GM23338 (cell line): ENCODE results near the gene PPP2R3B. TPM values are rescaled to one million over a fixed set of nuclear protein-coding genes. Genes with fewer than 3 reads are reported as not detected.

Experiments
- ATAC-seq: fragments of 200-7000 bp; cut with Tn5 transposase; 3 replicates; pipeline ENCODE4 v1.9.1; 2020
- DNase-seq: peaks from one replicate; pipeline ENCODE4 v3.0.0-alpha.2; 2015; ENCODE audit warnings: low spot score
- H2AFZ ChIP-seq: fragments of 200-600 bp; sonication (generic); 2 replicates; pipeline ENCODE4 v1.8.0; 2016; ENCODE audit warnings: antibody characterized with exemption, mild to moderate bottlenecking, moderate library complexity
- H3F3A ChIP-seq: fragments of 200-600 bp; sonication (generic); replicated peaks from 2 replicates; pipeline ENCODE4 v1.8.0; 2017; ENCODE audit warnings: antibody characterized with exemption, mixed run types, low read depth
- H3K27ac ChIP-seq: fragments of 200-600 bp; sonication (generic); 2 replicates; pipeline ENCODE4 v1.6.1; 2016; ENCODE audit warnings: low read depth
- H3K27me3 ChIP-seq: fragments of 200-600 bp; sonication (generic); 2 replicates; pipeline ENCODE4 v1.8.0; 2016; ENCODE audit warnings: mild to moderate bottlenecking, mixed run types, moderate library complexity; ENCODE audit not compliant: insufficient read depth
- H3K36me3 ChIP-seq: fragments of 200-600 bp; sonication (generic); 2 replicates; pipeline ENCODE4 v1.8.0; 2016; ENCODE audit warnings: mild to moderate bottlenecking; ENCODE audit not compliant: insufficient read depth
- H3K4me1 ChIP-seq: fragments of 200-600 bp; sonication (generic); 2 replicates; pipeline ENCODE4 v1.8.0; 2016; ENCODE audit warnings: mild to moderate bottlenecking, moderate library complexity; ENCODE audit not compliant: insufficient read depth
- H3K4me2 ChIP-seq: fragments of 200-600 bp; sonication (generic); 2 replicates; pipeline ENCODE4 v1.7.1; 2017; ENCODE audit warnings: mixed run types
- H3K4me3 ChIP-seq: fragments of 200-600 bp; sonication (generic); 2 replicates; pipeline ENCODE4 v1.6.1; 2016; ENCODE audit warnings: mixed run types
- H3K79me2 ChIP-seq: fragments of 200-600 bp; sonication (generic); replicated peaks from 2 replicates; pipeline ENCODE4 v1.8.0; 2017; ENCODE audit warnings: mild to moderate bottlenecking; ENCODE audit not compliant: insufficient read depth
- H3K9me2 ChIP-seq: fragments of 200-600 bp; sonication (generic); 2 replicates; pipeline ENCODE4 v1.8.0; 2017; ENCODE audit not compliant: insufficient read depth
- H4K20me1 ChIP-seq: fragments of 200-600 bp; sonication (generic); replicated peaks from 2 replicates; pipeline ENCODE4 v1.8.0; 2017; ENCODE audit warnings: mild to moderate bottlenecking; ENCODE audit not compliant: insufficient read depth
- H3K27ac Mint-ChIP-seq: 2 replicates; pipeline ENCODE4 v1.8.0; 2020; ENCODE audit warnings: inconsistent platforms, mild to moderate bottlenecking, moderate library complexity, mixed read lengths
- H3K27me3 Mint-ChIP-seq: 3 replicates; pipeline ENCODE4 v1.8.0; 2022; ENCODE audit warnings: low read depth, mild to moderate bottlenecking, moderate library complexity, mixed read lengths, inconsistent platforms; ENCODE audit not compliant: insufficient read depth, poor library complexity
- H3K36me3 Mint-ChIP-seq: 3 replicates; pipeline ENCODE4 v1.8.0; 2021; ENCODE audit warnings: low read depth, mild to moderate bottlenecking, inconsistent platforms, moderate library complexity, mixed read lengths
- H3K4me1 Mint-ChIP-seq: 3 replicates; pipeline ENCODE4 v1.8.0; 2020; ENCODE audit warnings: mild to moderate bottlenecking, inconsistent platforms, mixed read lengths
- H3K4me3 Mint-ChIP-seq: 3 replicates; pipeline ENCODE4 v1.8.0; 2021; ENCODE audit warnings: moderate library complexity, mild to moderate bottlenecking, inconsistent platforms, mixed read lengths
- H3K9me3 Mint-ChIP-seq: 3 replicates; pipeline ENCODE4 v1.8.0; 2020; ENCODE audit warnings: moderate library complexity, mild to moderate bottlenecking, inconsistent platforms, mixed read lengths
- CREB1 ChIP-seq: fragments of 250-450 bp; sonication (Bioruptor Pico); IDR thresholded peaks from 2 replicates; pipeline ENCODE4 v1.5.0; 2020; ENCODE audit warnings: low read depth, mild to moderate bottlenecking, moderate library complexity
- CTCF ChIP-seq, 2 experiments: fragments of 200-600 bp in 1 of 2; sonication (generic) in 1 of 2; conservative IDR thresholded peaks; 2 replicates each; pipeline versions ENCODE4 v1.5.1 to v1.6.1; 2016 to 2017; ENCODE audit warnings: antibody characterized with exemption in 2 of 2, low read depth in 2 of 2, mild to moderate bottlenecking in 2 of 2, moderate library complexity in 1 of 2
- EZH2phosphoT487 ChIP-seq: fragments of 200-600 bp; sonication (generic); IDR thresholded peaks from one replicate; pipeline ENCODE4 v1.8.1; 2018; ENCODE audit warnings: antibody characterized with exemption; ENCODE audit not compliant: unreplicated experiment
- NANOG ChIP-seq: IDR thresholded peaks from 2 replicates; pipeline ENCODE4 v1.6.1; 2016; ENCODE audit warnings: antibody characterized with exemption, borderline replicate concordance
- REST ChIP-seq: IDR thresholded peaks from one replicate; pipeline ENCODE4 v1.6.1; 2018; ENCODE audit warnings: antibody characterized with exemption; ENCODE audit not compliant: unreplicated experiment
- ZNF114 ChIP-seq: fragments of 250-450 bp; sonication (Bioruptor Pico); IDR thresholded peaks from 2 replicates; pipeline ENCODE4 v1.5.0; 2020; ENCODE audit warnings: mild to moderate bottlenecking, moderate library complexity
- ZNF462 ChIP-seq: fragments of 250-450 bp; sonication (Bioruptor Pico); IDR thresholded peaks from 2 replicates; pipeline ENCODE4 v1.5.0; 2020; ENCODE audit warnings: mild to moderate bottlenecking, moderate library complexity
- polyA plus RNA-seq: library from polyadenylated mRNA; unstranded; fragments of >200 nt; fragmentation: Nextera tagmentation; extraction: Ambion mirVana; gene quantifications from 2 replicates; pipeline ENCODE4 v1.2.1, GENCODE V29; 2016
- total RNA-seq: library from RNA; depleted of rRNA; stranded (reverse); fragments of >200 nt; shearing (Covaris generic); gene quantifications from 2 replicates; pipeline ENCODE4 v1.2.3, GENCODE V29; 2014

PPP2R3B gene
- total and polyA plus RNA-seq, 2 experiments from 2014 or later, result 50.1 to 104 TPM

GRCh38 chrX:352582-353314 lies 34.0 kb downstream of the PPP2R3B start:
- H3K27ac Mint-ChIP-seq, result no peak overlapping the region
- peaks cover 11% of the 10 kb centered on the region for H3K27me3 Mint-ChIP-seq
- Histone ChIP-seq H2AFZ (no peak overlapping the region), H3K36me3 (no peaks in the 10 kb centered on the region; the same call in 1 of the 2 replicates), H3K79me2 (peaks cover 69% of the 10 kb centered on the region), H3K27ac (no peak overlapping the region), H3F3A (no peaks in the 10 kb centered on the region), H4K20me1 (peaks cover 12% of the 10 kb centered on the region; the same call in 1 of the 2 replicates), H3K4me3 (no peak overlapping the region), H3K4me2 (no peak overlapping the region), H3K9me2 (no peaks in the 10 kb centered on the region), H3K4me1 (no peaks in the 10 kb centered on the region), H3K27me3 (no peaks in the 10 kb centered on the region)
- H3K4me3 Mint-ChIP-seq, result no peak overlapping the region
- DNase-seq (no peak), ATAC-seq (no peak)
- H3K9me3 Mint-ChIP-seq, result no peaks in the 10 kb centered on the region; the same call in 1 of the 3 replicates
- TF ChIP-seq CTCF (conservative IDR thresholded peaks at IDR 0.05; ENCODE audit: low read depth in 2 of 2) (no peak), CREB1 (CRISPR knock-in tag) (no peak), EZH2phosphoT487 (no peak), REST (no peak), NANOG (no peak), ZNF114 (CRISPR knock-in tag) (no peak), ZNF462 (CRISPR knock-in tag) (no peak)
- peaks cover 42% of the 10 kb centered on the region for H3K36me3 Mint-ChIP-seq
- H3K4me1 Mint-ChIP-seq, result no peaks in the 10 kb centered on the region
